MM.1S (cell line): ENCODE data around the gene GPR142.

ENCODE experiments used
- DNase-seq: peaks from one replicate; pipeline ENCODE4 v3.0.0-alpha.2; 2015
- H2AFZ ChIP-seq: fragments of 300-600 bp; sonication (generic); 2 replicates; pipeline ENCODE4 v1.6.0; 2016; ENCODE audit warnings: antibody characterized with exemption, low read length
- H3F3A ChIP-seq: fragments of 300-600 bp; sonication (generic); 2 replicates; pipeline ENCODE4 v1.6.1; 2016; ENCODE audit warnings: mild to moderate bottlenecking, antibody characterized with exemption, low read length, moderate library complexity, mixed read lengths; ENCODE audit not compliant: insufficient read depth
- H3K27ac ChIP-seq: fragments of 300-600 bp; sonication (generic); 2 replicates; pipeline ENCODE4 v1.5.1; 2016; ENCODE audit warnings: mild to moderate bottlenecking, low read length
- H3K27me3 ChIP-seq: fragments of 300-600 bp; sonication (generic); replicated peaks from 2 replicates; pipeline ENCODE4 v1.6.0; 2016; ENCODE audit warnings: low read length; ENCODE audit not compliant: insufficient read depth
- H3K36me3 ChIP-seq: fragments of 300-600 bp; sonication (generic); replicated peaks from 2 replicates; pipeline ENCODE4 v1.6.1; 2016; ENCODE audit warnings: mild to moderate bottlenecking, low read length, mixed read lengths; ENCODE audit not compliant: insufficient read depth
- H3K4me1 ChIP-seq: fragments of 300-600 bp; sonication (generic); 2 replicates; pipeline ENCODE4 v1.6.1; 2016; ENCODE audit warnings: low read length, mixed read lengths
- H3K4me2 ChIP-seq: fragments of 300-600 bp; sonication (generic); 2 replicates; pipeline ENCODE4 v1.6.0; 2016; ENCODE audit warnings: low read depth, low read length
- H3K4me3 ChIP-seq: fragments of 300-600 bp; sonication (generic); 2 replicates; pipeline ENCODE4 v1.5.1; 2016; ENCODE audit warnings: low read length, mixed read lengths
- H3K79me2 ChIP-seq: fragments of 300-600 bp; sonication (generic); 2 replicates; pipeline ENCODE4 v1.6.1; 2016; ENCODE audit warnings: mixed run types, low read length, mixed read lengths
- H3K9ac ChIP-seq: fragments of 300-600 bp; sonication (generic); 2 replicates; pipeline ENCODE4 v1.6.1; 2016; ENCODE audit warnings: low read length, mixed read lengths
- H3K9me2 ChIP-seq: fragments of 300-600 bp; sonication (generic); replicated peaks from 2 replicates; pipeline ENCODE4 v1.6.1; 2016; ENCODE audit warnings: mild to moderate bottlenecking, low read length, mixed read lengths; ENCODE audit not compliant: insufficient read depth
- H3K9me3 ChIP-seq: fragments of 300-600 bp; sonication (generic); replicated peaks from 2 replicates; pipeline ENCODE4 v1.6.1; 2016; ENCODE audit warnings: mild to moderate bottlenecking, low read length, mixed read lengths; ENCODE audit not compliant: insufficient read depth
- H4K20me1 ChIP-seq: fragments of 300-600 bp; sonication (generic); 2 replicates; pipeline ENCODE4 v1.6.1; 2016; ENCODE audit warnings: mild to moderate bottlenecking, low read length, moderate library complexity, mixed read lengths; ENCODE audit not compliant: insufficient read depth
- CTCF ChIP-seq: fragments of 300-600 bp; sonication (generic); IDR thresholded peaks from 2 replicates; pipeline ENCODE4 v1.5.1; 2016; ENCODE audit warnings: antibody characterized with exemption, low read length, mixed read lengths
- EZH2 ChIP-seq: fragments of 300-600 bp; sonication (generic); optimal IDR thresholded peaks from 2 replicates; pipeline ENCODE3; 2017; ENCODE audit warnings: low read depth, mild to moderate bottlenecking, antibody characterized with exemption, low read length, mixed read lengths
- EZH2phosphoT487 ChIP-seq: fragments of 300-600 bp; sonication (generic); IDR thresholded peaks from 2 replicates; pipeline ENCODE4 v1.6.1; 2018; ENCODE audit warnings: antibody characterized with exemption, low read length

The GPR142 gene

GRCh38 chr17:74368341-74369081 lies 1.2 kb downstream of the GPR142 start:
- H3K9me3 ChIP-seq: no peaks in the 10 kb centered on the region
- no peaks in the 10 kb centered on the region for H3K36me3 ChIP-seq
- H3F3A ChIP-seq: no peaks in the 10 kb centered on the region
- TF ChIP-seq CTCF (peak; percentile 92), EZH2phosphoT487 (no peak)
- H3K9me2 ChIP-seq: no peaks in the 10 kb centered on the region
- H3K4me2 ChIP-seq: no peak overlapping the region
- no peaks in the 10 kb centered on the region for H3K79me2 ChIP-seq
- no peak overlapping the region for H3K27ac ChIP-seq
- H3K4me3 ChIP-seq: no peak overlapping the region
- H2AFZ ChIP-seq: no peak overlapping the region
- H4K20me1 ChIP-seq: no peaks in the 10 kb centered on the region
- H3K4me1 ChIP-seq: no peaks in the 10 kb centered on the region
- no peak overlapping the region for H3K9ac ChIP-seq
- H3K27me3 ChIP-seq: peaks cover 75% of the 10 kb centered on the region
- DNase-seq: peak; percentile 69

GRCh38 chr17:74369221-74369620 lies 1.9 kb downstream of the GPR142 start:
- Histone ChIP-seq H3K36me3 (no peaks in the 10 kb centered on the region), H3K4me3 (no peak overlapping the region), H3K27me3 (peaks cover 76% of the 10 kb centered on the region), H3K4me2 (no peak overlapping the region), H3K27ac (no peak overlapping the region), H3K9ac (no peak overlapping the region), H3K4me1 (no peaks in the 10 kb centered on the region), H3K79me2 (no peaks in the 10 kb centered on the region), H3K9me3 (no peaks in the 10 kb centered on the region), H3F3A (no peaks in the 10 kb centered on the region), H2AFZ (no peak overlapping the region), H4K20me1 (no peaks in the 10 kb centered on the region), H3K9me2 (no peaks in the 10 kb centered on the region)
- TF ChIP-seq EZH2 (no peak), EZH2phosphoT487 (no peak), CTCF (no peak)
- no peak for DNase-seq

GRCh38 chr17:74369665-74370490 lies 2.6 kb downstream of the GPR142 start:
- Histone ChIP-seq H3K4me2 (no peak overlapping the region), H3K9me3 (no peaks in the 10 kb centered on the region)

More at GRCh38 chr17:74369665-74370490, 2.6 kb downstream of the GPR142 start:
- no peaks in the 10 kb centered on the region for H3K79me2 ChIP-seq
- no peak overlapping the region for H3K4me3 ChIP-seq
- H3K9ac ChIP-seq: no peak overlapping the region
- no peaks in the 10 kb centered on the region for H3K36me3 ChIP-seq
- H3K9me2 ChIP-seq: no peaks in the 10 kb centered on the region
- no peak overlapping the region for H3K27ac ChIP-seq
- H3F3A ChIP-seq: no peaks in the 10 kb centered on the region
- H3K27me3 ChIP-seq: peaks cover 82% of the 10 kb centered on the region
- no peak overlapping the region for H2AFZ ChIP-seq
- no peak for TF ChIP-seq EZH2
- no peak for TF ChIP-seq CTCF
- TF ChIP-seq EZH2phosphoT487: no peak
- H3K4me1 ChIP-seq: no peaks in the 10 kb centered on the region
- no peak for DNase-seq
- no peaks in the 10 kb centered on the region for H4K20me1 ChIP-seq
